HG02885 (cell line): ENCODE data around the gene PTPRT.
"Not testable (repeated sequence)": the region's sequence is repeated elsewhere in the genome, so short reads cannot be mapped to it uniquely, and the experiment has no call there.

ENCODE experiments used
- ATAC-seq: cut with Tn5 transposase; IDR thresholded peaks from one replicate; pipeline ENCODE4 v1.9.1; 2021; ENCODE audit warnings: mild to moderate bottlenecking; ENCODE audit not compliant: unreplicated experiment, poor library complexity

The PTPRT gene

GRCh38 chr20:43188234-43188653, 1.5 kb downstream of the PTPRT start:
- ATAC-seq = no peak

- no peak for ATAC-seq
These were observed 2.1 kb downstream of the PTPRT start for GRCh38 chr20:43187476-43188233.

- no peak for ATAC-seq
These were observed 3.4 kb downstream of the PTPRT start for GRCh38 chr20:43186312-43186711.

GRCh38 chr20:43185901-43186300, 3.8 kb downstream of the PTPRT start:
- ATAC-seq = no peak

GRCh38 chr20:43183536-43184070, 6.1 kb downstream of the PTPRT start:
- no peak for ATAC-seq

GRCh38 chr20:43178080-43178479, 11.6 kb downstream of the PTPRT start:
- ATAC-seq = no peak

GRCh38 chr20:43176726-43177125, 13.0 kb downstream of the PTPRT start:
- ATAC-seq = no peak

- ATAC-seq = no peak
These were observed 17.8 kb downstream of the PTPRT start for GRCh38 chr20:43171930-43172329.

- ATAC-seq = no peak
These were observed 18.9 kb downstream of the PTPRT start for GRCh38 chr20:43170771-43171170.

- ATAC-seq = no peak
These were observed 22.1 kb downstream of the PTPRT start for GRCh38 chr20:43167615-43168014.

GRCh38 chr20:43167021-43167420, 22.7 kb downstream of the PTPRT start:
- ATAC-seq = no peak

GRCh38 chr20:43165611-43166010, 24.1 kb downstream of the PTPRT start:
- ATAC-seq = no peak

GRCh38 chr20:43164736-43165135, 25.0 kb downstream of the PTPRT start:
- not testable (repeated sequence) for ATAC-seq

GRCh38 chr20:43161716-43162115, 28.0 kb downstream of the PTPRT start:
- no peak for ATAC-seq

GRCh38 chr20:43160941-43161340, 28.8 kb downstream of the PTPRT start:
- ATAC-seq = no peak

GRCh38 chr20:43159994-43160393, 29.7 kb downstream of the PTPRT start:
- no peak for ATAC-seq

GRCh38 chr20:43155366-43156100, 34.2 kb downstream of the PTPRT start:
- ATAC-seq = no peak

GRCh38 chr20:43151901-43152300, 37.8 kb downstream of the PTPRT start:
- no peak for ATAC-seq

- no peak for ATAC-seq
These were observed 38.5 kb downstream of the PTPRT start for GRCh38 chr20:43151256-43151655.

GRCh38 chr20:43140726-43141125, 49.0 kb downstream of the PTPRT start:
- no peak for ATAC-seq

GRCh38 chr20:43138061-43138770, 51.5 kb downstream of the PTPRT start:
- ATAC-seq = no peak
